Vagina (tissue), 2 donors: ENCODE results near the gene PAWR. TPM values are rescaled to one million over a fixed set of nuclear protein-coding genes. Genes with fewer than 3 reads are reported as not detected.
"Not testable (repeated sequence)": the region's sequence is repeated elsewhere in the genome, so short reads cannot be mapped to it uniquely, and the experiment has no call there.

ENCODE experiments used
- DNase-seq, 2 donors: peaks; one replicate each; pipeline ENCODE4 v3.0.0-alpha.2; 2017; ENCODE audit errors: extremely low spot score in 2 of 2
- H3K27ac ChIP-seq: fragments of 200-600 bp; sonication (generic); one replicate; pipeline ENCODE4 v1.5.1; 2019
- H3K27me3 ChIP-seq: fragments of 200-600 bp; sonication (generic); one replicate; pipeline ENCODE4 v1.5.1; 2019
- H3K36me3 ChIP-seq, 2 donors: fragments of 200-600 bp; sonication (generic); one replicate each; pipeline ENCODE4 v1.5.1; 2017 to 2019
- H3K4me1 ChIP-seq: fragments of 200-600 bp; sonication (generic); one replicate; pipeline ENCODE4 v1.5.1; 2019
- H3K4me3 ChIP-seq, 2 donors: fragments of 200-600 bp; sonication (generic); 1 replicate in 1 of 2; 2 replicates in 1 of 2; pipeline ENCODE4 v1.5.1; 2016 to 2019
- H3K9me3 ChIP-seq: fragments of 200-600 bp; sonication (generic); one replicate; pipeline ENCODE4 v1.5.1; 2019
- POLR2A ChIP-seq, 2 donors: fragments of 450-650 bp; IDR thresholded peaks; one replicate each; pipeline ENCODE4 v1.6.1; 2017; ENCODE audit warnings: antibody characterized with exemption in 2 of 2, mild to moderate bottlenecking in 2 of 2, moderate library complexity in 2 of 2
- POLR2AphosphoS5 ChIP-seq, 2 donors: sonication (generic); formaldehyde crosslinking; IDR thresholded peaks; one replicate each; pipeline ENCODE4 v1.9.0; 2017; ENCODE audit warnings: antibody characterized with exemption in 2 of 2, mild to moderate bottlenecking in 2 of 2, low read depth in 1 of 2; ENCODE audit not compliant: insufficient read depth in 1 of 2
- intact Hi-C: fragments of 100-400 bp; cut with DNase I; formaldehyde crosslinking; loops from one replicate; pipeline ENCODE4 v1.15.1; 2023
- total RNA-seq: library from RNA; depleted of rRNA; stranded (reverse); fragments of >200 nt; gene quantifications from one replicate; pipeline ENCODE4 v1.2.3, GENCODE V29; 2016
- TF ChIP-seq, protein P1 (sequence below), 3 experiments: fragments of 450-650 bp in 2 of 3; fragments of 200-600 bp in 1 of 3; sonication (generic) in 1 of 3; IDR thresholded peaks; one replicate each; pipeline ENCODE4 v1.5.1; 2017 to 2019; ENCODE audit warnings: antibody characterized with exemption in 3 of 3, mild to moderate bottlenecking in 2 of 3, moderate library complexity in 2 of 3

Gene PAWR
- total RNA-seq, 1 donor from 2014 or later, result 103 TPM

DNA sequence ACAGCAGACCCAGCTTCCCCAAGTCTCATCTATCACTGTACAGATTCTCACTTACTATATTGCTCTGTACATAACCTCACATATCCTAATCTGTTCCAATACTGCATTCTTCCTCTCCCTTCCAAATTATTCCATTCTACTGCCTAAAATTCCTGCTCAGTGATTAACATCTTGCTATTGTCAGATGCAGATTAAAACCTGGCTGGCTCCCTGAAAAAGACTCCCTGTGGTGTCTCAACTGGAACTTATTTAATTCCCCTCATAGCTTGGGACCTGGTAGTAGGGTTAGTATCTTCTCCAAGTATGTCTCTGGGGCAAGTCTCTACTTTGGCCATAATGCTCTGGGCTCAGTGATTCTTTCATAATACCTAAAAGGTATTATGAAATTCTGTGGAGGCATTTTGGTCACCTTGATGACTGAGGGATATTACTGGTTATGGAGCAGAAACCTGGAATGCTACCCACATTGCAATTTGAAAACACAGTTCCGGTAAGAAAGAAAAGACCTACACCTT, 55.8 kb downstream of the PAWR start:
- TF ChIP-seq POLR2AphosphoS5 (IDR thresholded peaks at IDR 0.05; ENCODE audit: insufficient read depth in 1 of 2, low read depth in 1 of 2), result no peak
- TF ChIP-seq, protein P1, sequence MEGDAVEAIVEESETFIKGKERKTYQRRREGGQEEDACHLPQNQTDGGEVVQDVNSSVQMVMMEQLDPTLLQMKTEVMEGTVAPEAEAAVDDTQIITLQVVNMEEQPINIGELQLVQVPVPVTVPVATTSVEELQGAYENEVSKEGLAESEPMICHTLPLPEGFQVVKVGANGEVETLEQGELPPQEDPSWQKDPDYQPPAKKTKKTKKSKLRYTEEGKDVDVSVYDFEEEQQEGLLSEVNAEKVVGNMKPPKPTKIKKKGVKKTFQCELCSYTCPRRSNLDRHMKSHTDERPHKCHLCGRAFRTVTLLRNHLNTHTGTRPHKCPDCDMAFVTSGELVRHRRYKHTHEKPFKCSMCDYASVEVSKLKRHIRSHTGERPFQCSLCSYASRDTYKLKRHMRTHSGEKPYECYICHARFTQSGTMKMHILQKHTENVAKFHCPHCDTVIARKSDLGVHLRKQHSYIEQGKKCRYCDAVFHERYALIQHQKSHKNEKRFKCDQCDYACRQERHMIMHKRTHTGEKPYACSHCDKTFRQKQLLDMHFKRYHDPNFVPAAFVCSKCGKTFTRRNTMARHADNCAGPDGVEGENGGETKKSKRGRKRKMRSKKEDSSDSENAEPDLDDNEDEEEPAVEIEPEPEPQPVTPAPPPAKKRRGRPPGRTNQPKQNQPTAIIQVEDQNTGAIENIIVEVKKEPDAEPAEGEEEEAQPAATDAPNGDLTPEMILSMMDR (IDR thresholded peaks at IDR 0.05), result no peak
- no peak for TF ChIP-seq POLR2A (IDR thresholded peaks at IDR 0.05)
- peaks cover 26% of the 10 kb centered on the region for H3K4me1 ChIP-seq
- no peaks in the 10 kb centered on the region for H3K36me3 ChIP-seq
- intact Hi-C loops, result no loop called here
- H3K27ac ChIP-seq, result no peak overlapping the region
- H3K27me3 ChIP-seq, result no peaks in the 10 kb centered on the region
- no peaks in the 10 kb centered on the region for H3K9me3 ChIP-seq
- H3K4me3 ChIP-seq, result no peak overlapping the region
- no peak for DNase-seq

GRCh38 chr12:79629561-79629960, 61.2 kb downstream of the PAWR start:
- no peak for DNase-seq
- no peaks in the 10 kb centered on the region for H3K27me3 ChIP-seq
- H3K36me3 ChIP-seq, result no peaks in the 10 kb centered on the region
- intact Hi-C loops, result no loop called here
- peaks cover 12% of the 10 kb centered on the region for H3K4me1 ChIP-seq
- no peak overlapping the region for H3K27ac ChIP-seq
- TF ChIP-seq, protein P1 (IDR thresholded peaks at IDR 0.05), result no peak
- TF ChIP-seq POLR2AphosphoS5 (IDR thresholded peaks at IDR 0.05; ENCODE audit: insufficient read depth in 1 of 2, low read depth in 1 of 2), result no peak
- no peak for TF ChIP-seq POLR2A (IDR thresholded peaks at IDR 0.05)
- no peaks in the 10 kb centered on the region for H3K9me3 ChIP-seq
- H3K4me3 ChIP-seq, result no peak overlapping the region

DNA sequence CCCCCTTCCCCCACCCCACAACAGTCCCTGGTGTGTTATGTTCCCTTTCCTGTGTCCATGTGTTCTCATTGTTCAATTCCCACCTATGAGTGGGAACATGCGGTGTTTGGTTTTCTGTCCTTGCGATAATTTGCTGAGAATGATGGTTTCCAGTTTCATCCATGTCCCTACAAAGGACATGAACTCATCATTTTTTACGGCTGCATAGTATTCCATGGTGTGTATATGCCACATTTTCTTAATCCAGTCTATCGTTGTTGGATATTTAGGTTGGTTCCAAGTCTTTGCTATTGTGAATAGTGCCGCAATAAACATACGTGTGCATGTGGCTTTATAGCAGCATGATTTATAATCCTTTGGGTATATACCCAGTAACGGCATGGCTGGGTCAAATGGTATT, 64.0 kb downstream of the PAWR start:
- DNase-seq, H3K4me3 ChIP-seq, intact Hi-C loops, H3K4me1 ChIP-seq, H3K9me3 ChIP-seq, H3K27ac ChIP-seq, H3K27me3 ChIP-seq, H3K36me3 ChIP-seq: not testable (repeated sequence)

DNA sequence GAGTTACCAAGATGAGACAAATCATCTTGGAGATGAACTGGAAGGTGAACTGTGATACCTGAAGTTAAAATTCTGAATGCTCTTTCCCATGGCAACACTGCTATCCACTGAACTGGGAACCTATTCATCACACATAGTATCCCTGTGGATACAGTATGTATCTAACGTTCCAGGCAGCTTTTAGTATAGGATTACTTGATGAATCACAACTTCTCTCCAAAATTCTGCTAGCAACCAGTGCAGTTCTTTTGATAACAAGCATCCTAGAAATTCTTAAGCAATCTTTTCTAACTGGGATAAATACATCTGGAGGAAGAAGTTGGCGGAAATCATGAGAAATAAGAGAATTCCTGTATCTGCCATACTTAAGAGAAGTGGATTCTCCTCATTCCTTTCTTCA, 66.4 kb downstream of the PAWR start:
- H3K4me1 ChIP-seq, result no peaks in the 10 kb centered on the region
- H3K36me3 ChIP-seq, result peaks cover 0 to 9% of the 10 kb centered on the region in 2 donors
- intact Hi-C loops, result no loop called here
- DNase-seq, result no peak
- no peak overlapping the region for H3K27ac ChIP-seq
- H3K27me3 ChIP-seq, result no peaks in the 10 kb centered on the region
- no peak overlapping the region for H3K4me3 ChIP-seq
- no peaks in the 10 kb centered on the region for H3K9me3 ChIP-seq
- TF ChIP-seq, protein P1 (IDR thresholded peaks at IDR 0.05), result no peak
- TF ChIP-seq POLR2AphosphoS5 (IDR thresholded peaks at IDR 0.05; ENCODE audit: insufficient read depth in 1 of 2, low read depth in 1 of 2) (no peak), POLR2A (IDR thresholded peaks at IDR 0.05) (no peak)

GRCh38 chr12:79619872-79620562, 70.7 kb downstream of the PAWR start:
- TF ChIP-seq POLR2A (IDR thresholded peaks at IDR 0.05) (no peak), POLR2AphosphoS5 (IDR thresholded peaks at IDR 0.05; ENCODE audit: insufficient read depth in 1 of 2, low read depth in 1 of 2) (no peak)
- TF ChIP-seq, protein P1 (IDR thresholded peaks at IDR 0.05), result no peak
- no peak for DNase-seq
- no peaks in the 10 kb centered on the region for H3K9me3 ChIP-seq
- peaks cover 0 to 9% of the 10 kb centered on the region in 2 donors for H3K36me3 ChIP-seq
- intact Hi-C loops, result no loop called here
- H3K27ac ChIP-seq, result no peak overlapping the region
- peaks cover 8% of the 10 kb centered on the region for H3K4me1 ChIP-seq
- H3K4me3 ChIP-seq, result no peak overlapping the region
- no peaks in the 10 kb centered on the region for H3K27me3 ChIP-seq
